ENCODE data around the gene CARS1. TPM values are rescaled to one million over a fixed set of nuclear protein-coding genes. Genes with fewer than 3 reads are reported as not detected.

The CARS1 gene
- total RNA-seq, 1 experiment from 2014 or later, result 120 TPM

GRCh38 chr11:3103076-3103475 is 45.9 kb upstream of the CARS1 start:
- DNase-seq (ENCODE audit: low read depth, low spot score) (no peak), ATAC-seq (no peak)
- Histone ChIP-seq H3K4me3 (ENCODE audit: low read depth in 2 of 2, low read length in 2 of 2) (no peak overlapping the region), H3K27me3 (ENCODE audit: control insufficient read depth, insufficient read depth, low read length) (no peaks in the 10 kb centered on the region), H3K36me3 (ENCODE audit: control insufficient read depth, insufficient read depth, low read length) (no peaks in the 10 kb centered on the region), H3K4me1 (ENCODE audit: control insufficient read depth, insufficient read depth, low read length) (peaks cover 4% of the 10 kb centered on the region; the same call in 1 of the 2 replicates), H3K9me3 (ENCODE audit: control insufficient read depth, insufficient read depth, low read depth, low read length) (no peaks in the 10 kb centered on the region), H3K27ac (ENCODE audit: low read length) (no peak overlapping the region)
- in situ Hi-C loops (cut with HindIII; ENCODE audit: low pct_unique_long_range_greater_than_20kb, low sequenced_read_pairs) (no loop called here), intact Hi-C loops (cut with micrococcal nuclease; ENCODE audit: unreplicated experiment) (no loop called here)
- BruUV-seq (replicated peaks), result no TSS peak
- CTCF ChIA-PET, result interaction anchor here (0.6 kb wide), 1 partner anchor 129 kb away, joined by 5 read pairs; no protein-coding TSS in a partner anchor
- POLR2A ChIA-PET, result no interaction called here
- TF ChIP-seq SIN3A (IDR thresholded peaks at IDR 0.05; ENCODE audit: borderline replicate concordance, insufficient read depth, low read depth, low read length) (no peak), TCF7L2 (IDR thresholded peaks at IDR 0.05; ENCODE audit: low read depth, low read length) (no peak), REST (IDR thresholded peaks at IDR 0.05; ENCODE audit: insufficient read depth in 1 of 2, low read depth in 2 of 2, low read length in 1 of 2) (no peak), POLR2AphosphoS5 (IDR thresholded peaks at IDR 0.05; ENCODE audit: low read depth, low read length) (no peak), CTCF (IDR thresholded peaks at IDR 0.05) (no peak)

GRCh38 chr11:3102641-3102921 is 45.4 kb upstream of the CARS1 start:
- POLR2A ChIA-PET, result no interaction called here
- no peaks in the 10 kb centered on the region for H3K36me3 ChIP-seq (ENCODE audit: control insufficient read depth, insufficient read depth, low read length)
- ATAC-seq (no peak), DNase-seq (ENCODE audit: low read depth, low spot score) (no peak)
- CTCF ChIA-PET, result interaction anchor here (0.6 kb wide), 1 partner anchor 129 kb away, joined by 5 read pairs; no protein-coding TSS in a partner anchor
- no peak for TF ChIP-seq REST (IDR thresholded peaks at IDR 0.05; ENCODE audit: insufficient read depth in 1 of 2, low read depth in 2 of 2, low read length in 1 of 2)
- intact Hi-C loops (cut with micrococcal nuclease; ENCODE audit: unreplicated experiment) (no loop called here), in situ Hi-C loops (cut with HindIII; ENCODE audit: low pct_unique_long_range_greater_than_20kb, low sequenced_read_pairs) (no loop called here)
- H3K27me3 ChIP-seq (ENCODE audit: control insufficient read depth, insufficient read depth, low read length), result no peaks in the 10 kb centered on the region
- no peak overlapping the region for H3K27ac ChIP-seq (ENCODE audit: low read length)
- H3K4me3 ChIP-seq (ENCODE audit: low read depth in 2 of 2, low read length in 2 of 2), result no peak overlapping the region
- H3K9me3 ChIP-seq (ENCODE audit: control insufficient read depth, insufficient read depth, low read depth, low read length), result no peaks in the 10 kb centered on the region
- H3K4me1 ChIP-seq (ENCODE audit: control insufficient read depth, insufficient read depth, low read length), result peaks cover 4% of the 10 kb centered on the region; the same call in 1 of the 2 replicates
- BruUV-seq (replicated peaks), result no TSS peak
